NCI-H748 (cell line): Measurements from ENCODE around the gene NFIX.

Experiments
- DNase-seq: peaks from one replicate; lab custom pipeline; 2025; ENCODE audit not compliant: unreplicated experiment; lab: John Stamatoyannopoulos, UW

Gene NFIX

DNA sequence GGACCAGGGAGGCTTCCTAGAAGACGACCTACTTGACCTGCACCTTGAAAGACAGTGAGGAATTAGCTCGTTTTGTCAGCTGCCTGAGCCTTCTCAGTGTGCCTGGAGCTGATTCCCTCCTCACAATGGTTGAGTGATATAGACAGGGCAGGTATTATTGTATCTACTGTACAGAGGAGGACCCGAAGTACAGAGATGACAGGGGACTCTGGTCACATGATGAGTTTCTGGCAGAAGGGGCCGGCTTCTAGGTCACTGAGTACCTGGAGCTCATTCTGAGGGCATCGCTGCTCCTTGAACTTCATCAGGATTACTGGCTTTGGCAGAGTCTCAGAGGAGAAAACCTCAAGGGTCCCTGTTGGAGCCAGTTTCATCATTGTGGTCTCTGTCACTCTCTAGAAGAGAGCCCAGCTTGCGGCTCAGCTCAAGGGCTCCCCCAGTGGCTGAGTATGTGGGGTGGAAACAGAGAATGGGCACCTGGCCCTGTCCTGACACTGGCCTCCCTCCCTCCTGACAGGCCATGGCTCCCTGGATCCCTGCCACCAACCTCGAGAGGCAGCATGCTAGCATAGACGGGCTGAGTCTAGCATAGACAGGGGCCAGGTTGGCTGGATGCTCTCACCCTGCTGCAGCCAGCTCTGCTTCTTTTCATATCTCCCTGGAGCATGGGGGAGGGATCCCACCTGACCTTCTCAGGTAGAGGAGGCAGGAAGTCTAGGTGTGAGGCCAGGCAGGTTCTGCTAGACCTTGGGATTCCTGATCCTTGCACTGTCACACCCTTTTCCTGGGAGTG lies 38.7 kb downstream of the NFIX start:
- peak; percentile 19 for DNase-seq

DNA sequence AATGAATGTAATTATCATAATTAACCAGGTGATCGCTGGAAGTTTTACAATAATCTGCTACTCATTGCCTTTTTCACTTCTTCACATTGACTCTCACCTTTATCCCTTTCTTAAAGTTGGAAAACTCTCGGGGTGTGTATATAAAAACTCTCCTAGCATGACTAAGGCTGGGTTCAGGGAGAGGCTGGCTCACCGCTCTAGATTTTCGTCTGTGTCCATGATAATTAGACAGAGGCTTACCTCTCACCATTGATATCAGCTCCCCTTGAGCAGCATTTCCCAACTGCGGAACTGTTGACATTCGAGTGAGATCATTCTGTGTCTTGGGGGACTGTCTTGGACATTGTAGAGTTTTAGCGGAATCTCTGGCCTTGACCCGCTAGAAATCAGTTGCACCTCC lies 39.4 kb downstream of the NFIX start:
- DNase-seq = no peak

GRCh38 chr19:13035820-13036365 lies 40.6 kb downstream of the NFIX start:
- DNase-seq = no peak

DNA sequence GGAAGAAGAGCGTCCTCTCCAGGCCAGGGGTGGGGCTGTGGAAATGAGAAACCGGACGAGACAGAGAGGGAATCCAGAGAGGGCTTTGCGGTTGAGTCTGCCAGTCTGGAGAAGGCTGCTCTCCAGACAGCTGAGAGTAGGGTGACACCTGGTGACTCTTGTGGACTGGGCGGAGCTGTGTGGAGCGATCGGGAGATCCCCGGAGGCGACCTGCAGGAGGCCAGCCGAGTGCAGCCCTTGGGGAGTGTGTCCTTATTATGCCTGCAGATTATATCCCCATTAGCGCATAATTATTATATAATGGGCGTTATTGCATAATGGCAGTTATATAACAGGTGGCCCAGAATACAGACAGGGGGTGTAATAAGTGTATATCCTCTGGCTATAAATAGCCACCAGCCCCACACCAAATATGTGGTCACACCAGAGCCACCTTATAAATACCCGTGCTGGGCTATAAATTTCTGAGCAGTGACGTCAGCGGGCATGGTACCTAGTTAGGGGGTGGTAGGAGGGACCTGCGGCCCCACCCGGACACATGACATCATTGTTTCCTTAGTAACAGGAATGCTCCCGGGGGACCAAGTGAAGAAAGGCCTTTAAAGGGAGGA lies 41.2 kb downstream of the NFIX start:
- DNase-seq = peak; percentile 79

- no peak for DNase-seq
These were observed 41.9 kb downstream of the NFIX start for GRCh38 chr19:13037161-13037560.

DNA sequence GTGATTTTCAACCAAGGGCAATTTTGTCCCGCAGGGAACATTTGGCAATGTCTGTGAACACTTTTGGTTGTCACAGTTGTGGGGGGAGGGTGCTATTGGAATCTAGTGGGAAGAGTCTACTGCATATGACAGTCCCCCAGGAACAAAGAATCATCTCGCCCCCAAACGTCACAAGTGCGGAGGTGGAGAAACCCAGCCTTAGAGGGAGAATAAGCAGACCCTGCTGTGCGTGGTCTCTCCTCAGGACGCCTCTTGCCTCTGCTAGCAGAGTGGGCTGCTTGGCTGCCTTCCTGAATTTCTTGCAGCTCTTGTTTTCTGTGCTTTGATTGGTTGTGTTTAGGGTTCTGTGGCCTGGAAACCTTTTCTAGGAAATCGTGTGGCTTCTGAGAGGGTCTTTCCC lies 42.5 kb downstream of the NFIX start:
- DNase-seq = no peak

DNA sequence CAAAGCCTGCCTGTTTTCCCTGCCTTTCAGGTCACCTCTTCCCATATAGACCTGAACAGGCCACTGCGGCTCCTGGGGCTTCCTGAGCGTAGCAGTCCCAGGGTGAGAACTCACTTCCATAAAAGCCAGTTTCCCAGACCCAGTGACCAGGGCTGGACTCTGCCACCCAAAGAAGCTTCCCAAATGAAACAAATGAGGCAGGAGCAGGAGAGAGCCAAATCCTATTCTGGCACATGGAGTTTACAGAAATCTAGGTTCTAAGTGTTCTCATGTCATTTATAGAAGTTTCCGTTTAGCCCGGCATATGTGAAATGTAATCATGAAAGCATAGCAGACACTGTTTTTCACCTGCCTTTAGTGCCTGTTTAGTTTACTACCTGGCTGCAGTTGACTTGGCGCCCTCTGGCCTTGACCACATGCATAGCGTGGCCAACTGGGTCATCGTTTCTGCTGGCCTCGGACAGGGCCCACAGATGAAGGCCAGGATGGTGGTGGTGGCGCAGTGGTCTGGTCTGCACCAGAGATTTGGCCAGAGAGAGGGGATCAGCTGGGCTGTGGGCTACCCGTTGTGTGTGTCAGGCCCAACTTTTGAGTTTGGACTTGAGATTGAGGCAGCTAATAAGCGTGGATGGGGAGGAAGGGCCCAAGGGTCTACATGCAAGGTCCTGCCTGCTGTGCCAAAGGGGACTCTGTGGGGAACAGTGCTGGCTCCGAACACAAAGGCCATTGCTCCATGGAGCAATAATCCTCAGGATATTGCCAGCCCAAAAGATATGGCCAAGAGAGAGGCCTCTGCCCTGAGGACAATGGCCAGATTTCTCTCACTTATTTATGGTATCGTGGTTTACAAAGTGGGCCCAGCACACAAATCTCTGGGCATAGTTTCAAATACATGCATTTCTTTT lies 43.3 kb downstream of the NFIX start:
- no peak for DNase-seq

GRCh38 chr19:13039211-13039789 lies 44.0 kb downstream of the NFIX start:
- DNase-seq = no peak

DNA sequence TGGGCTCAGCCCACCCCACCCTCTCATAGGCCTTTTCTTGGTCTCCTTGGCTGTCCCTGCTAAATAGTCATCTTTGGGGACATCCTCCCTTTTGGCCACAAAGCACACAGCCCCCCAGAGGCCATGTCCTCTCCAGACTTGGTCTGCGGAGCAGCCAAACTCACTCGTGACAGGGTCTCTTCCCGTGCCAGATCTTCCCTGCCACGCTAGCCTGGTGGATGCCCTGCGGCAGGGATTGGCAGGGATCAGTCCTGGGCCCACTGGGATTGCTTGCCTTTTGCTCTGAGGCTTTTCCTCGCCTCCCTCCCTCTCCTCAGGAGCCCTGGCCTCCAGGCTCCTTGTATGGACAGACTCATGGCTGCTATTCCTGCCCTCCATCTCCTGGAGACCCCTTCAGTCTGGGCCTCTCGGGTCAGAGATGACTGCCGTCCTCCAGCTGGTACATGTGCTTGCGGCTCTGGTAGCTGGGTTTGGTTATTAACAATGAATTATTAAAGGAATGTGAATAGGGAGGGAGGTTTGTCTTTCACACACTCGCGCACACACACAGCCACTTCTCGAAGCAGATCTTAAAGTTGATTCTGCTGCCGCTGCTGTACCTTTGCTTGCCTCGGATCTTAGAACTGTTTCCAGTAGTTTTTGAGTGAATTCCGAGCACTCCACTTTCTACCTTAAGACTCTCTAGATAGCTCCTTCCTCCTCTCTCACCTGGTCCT lies 45.1 kb downstream of the NFIX start:
- DNase-seq = no peak

- no peak for DNase-seq
These were observed 45.6 kb downstream of the NFIX start for GRCh38 chr19:13040948-13041292.

- DNase-seq = no peak
These were observed 47.3 kb downstream of the NFIX start for GRCh38 chr19:13042443-13043130.

- no peak for DNase-seq
These were observed 48.0 kb downstream of the NFIX start for GRCh38 chr19:13043285-13043684.

DNA sequence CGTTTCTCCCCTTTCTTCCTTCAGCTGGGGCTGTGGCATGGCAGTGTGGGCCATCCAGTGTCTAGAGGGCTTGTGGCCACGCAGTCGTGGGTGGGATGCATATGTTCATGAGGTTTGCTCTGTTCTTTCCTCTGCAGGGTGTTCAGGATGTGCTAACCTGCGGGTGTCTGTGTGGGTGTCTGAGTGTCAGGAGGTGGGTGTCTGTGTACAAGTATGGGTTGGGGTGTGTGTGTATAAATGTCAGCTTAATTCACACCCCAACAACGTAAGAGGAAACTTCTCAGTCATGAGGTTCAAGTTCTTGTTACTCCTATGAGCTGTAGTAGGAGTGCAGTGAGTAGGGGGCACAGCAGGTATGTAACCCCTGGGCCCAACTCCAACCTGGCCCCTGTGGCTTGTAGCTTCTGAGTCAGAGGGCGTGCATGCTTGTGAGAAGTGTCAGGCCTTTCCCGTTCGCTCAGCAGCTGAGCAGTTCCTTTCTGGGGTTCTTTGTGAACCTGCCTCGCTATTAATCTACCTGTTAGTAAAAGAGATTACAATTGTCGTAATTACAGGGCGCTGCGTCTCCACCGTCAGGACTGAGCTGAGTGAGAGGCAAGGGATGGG lies 49.1 kb downstream of the NFIX start:
- DNase-seq = peak; percentile 39

DNA sequence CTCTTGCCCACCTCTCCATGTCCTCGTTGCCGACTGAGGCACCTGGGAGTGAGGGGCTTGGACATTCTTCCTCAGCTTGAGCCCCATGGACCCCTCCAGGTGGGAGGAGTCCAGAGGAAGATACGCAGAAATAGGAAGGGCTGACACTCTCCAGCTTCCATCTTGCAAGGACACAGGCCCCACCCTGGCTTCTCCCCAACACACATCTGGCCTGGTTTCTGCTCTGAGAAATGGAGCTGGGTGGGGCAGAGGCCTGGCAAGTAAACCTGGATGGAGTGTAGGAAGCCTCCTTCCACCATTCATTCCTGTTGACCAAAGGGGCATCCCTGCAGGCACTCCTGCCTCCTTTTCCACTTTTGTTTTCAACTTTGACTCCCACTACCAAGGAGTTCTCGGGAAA lies 50.5 kb downstream of the NFIX start:
- no peak for DNase-seq

DNA sequence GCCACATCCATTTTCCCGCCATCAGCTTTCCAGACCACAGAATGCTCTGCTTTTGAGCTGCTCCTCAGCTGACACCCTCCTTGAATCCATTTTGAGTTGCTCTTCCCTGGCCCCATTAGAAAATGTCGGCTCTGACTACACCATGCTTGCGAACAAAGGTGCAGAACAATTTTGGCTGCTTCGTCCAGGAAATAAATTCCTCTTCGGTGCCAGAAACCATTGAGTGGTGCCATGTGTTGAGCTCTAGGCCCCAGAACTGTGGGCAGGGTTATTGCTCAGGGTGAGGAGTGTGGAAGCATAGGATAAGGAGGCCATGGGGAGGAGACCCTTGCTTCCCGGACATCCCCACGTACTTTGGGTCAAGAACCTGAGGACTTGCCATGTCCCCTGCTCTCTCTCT lies 52.1 kb downstream of the NFIX start:
- no peak for DNase-seq

GRCh38 chr19:13050274-13050673 lies 55.0 kb downstream of the NFIX start:
- DNase-seq = no peak

- DNase-seq = peak; percentile 70
These were observed 56.4 kb downstream of the NFIX start for GRCh38 chr19:13051557-13052165.

DNA sequence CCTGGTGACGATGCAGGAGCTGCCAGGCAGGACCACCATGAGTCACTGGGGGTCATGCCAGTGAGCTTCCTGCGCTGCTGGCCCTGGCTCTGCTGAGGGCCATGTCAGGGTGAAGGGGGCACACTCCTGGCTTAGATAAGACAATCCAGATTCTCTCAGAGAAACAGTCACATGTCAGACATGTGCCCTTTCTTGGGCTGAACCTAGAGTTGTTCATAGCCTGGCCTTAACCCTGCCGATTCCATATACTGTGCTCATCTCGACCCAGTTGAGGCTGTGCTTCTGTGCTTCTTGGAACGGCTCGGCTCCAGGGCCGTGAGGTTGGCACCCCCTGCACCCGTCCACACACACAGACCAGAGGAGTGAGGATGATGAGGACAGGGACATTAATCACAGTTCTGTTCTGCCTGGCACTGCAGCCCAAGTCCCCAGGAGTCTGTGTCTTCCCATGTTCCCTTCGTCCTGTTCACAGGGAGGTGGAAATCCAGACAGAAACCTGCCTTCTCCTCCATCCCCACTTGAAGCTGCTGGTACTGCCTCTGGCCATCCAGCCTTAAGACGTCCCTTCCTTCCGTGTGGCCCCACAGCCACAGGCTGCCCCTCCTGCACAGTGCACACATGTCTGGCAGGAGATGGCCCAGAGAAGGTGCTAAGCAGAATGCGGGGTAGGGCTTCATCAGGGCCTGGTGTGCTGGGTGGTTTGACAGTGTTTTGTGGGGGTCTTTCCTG lies 57.3 kb downstream of the NFIX start:
- DNase-seq = no peak

GRCh38 chr19:13053238-13053637 lies 58.0 kb downstream of the NFIX start:
- DNase-seq = no peak
